SK-N-SH treated with all-trans-retinoic acid at 6 μM for 48 hours (cell line): ENCODE data around the gene CRELD2.
A peak's percentile ranks its signal among the peaks of the same experiment; 100 is the strongest.

Experiments
- ATAC-seq: fragments of 200-7000 bp; cut with Tn5 transposase; 3 replicates; pipeline ENCODE4 v1.9.1; 2020; ENCODE audit warnings: mild to moderate bottlenecking, moderate library complexity
- ARNTL ChIP-seq: fragments of 450-650 bp; formaldehyde crosslinking; IDR thresholded peaks from 2 replicates; pipeline ENCODE4 v1.5.0; 2020; ENCODE audit warnings: low read depth, mild to moderate bottlenecking, moderate library complexity, borderline replicate concordance
- BACH2 ChIP-seq: fragments of 250-450 bp; sonication (Bioruptor Pico); IDR thresholded peaks from 2 replicates; pipeline ENCODE4 v1.9.0; 2021; ENCODE audit warnings: mild to moderate bottlenecking, borderline replicate concordance
- CREB5 ChIP-seq: fragments of 250-450 bp; sonication (Bioruptor Pico); IDR thresholded peaks from 2 replicates; pipeline ENCODE4 v1.5.1; 2020; ENCODE audit warnings: low read depth, mild to moderate bottlenecking, moderate library complexity
- CSDC2 ChIP-seq: fragments of 250-450 bp; sonication (Bioruptor Pico); IDR thresholded peaks from 2 replicates; pipeline ENCODE4 v1.5.0; 2020; ENCODE audit warnings: mild to moderate bottlenecking, moderate library complexity
- ISL1 ChIP-seq: fragments of 250-450 bp; sonication (Bioruptor Pico); IDR thresholded peaks from 2 replicates; pipeline ENCODE4 v2.1.2; 2022; ENCODE audit warnings: mild to moderate bottlenecking, moderate library complexity
- OSR1 ChIP-seq: fragments of 250-450 bp; sonication (Bioruptor Pico); IDR thresholded peaks from 2 replicates; pipeline ENCODE4 v1.8.0; 2022; ENCODE audit warnings: moderate library complexity, mild to moderate bottlenecking, inconsistent platforms
- PATZ1 ChIP-seq: fragments of 250-450 bp; sonication (Bioruptor Pico); IDR thresholded peaks from 2 replicates; pipeline ENCODE4 v1.8.0; 2020; ENCODE audit warnings: mild to moderate bottlenecking, moderate library complexity, borderline replicate concordance
- POU6F1 ChIP-seq: fragments of 250-450 bp; sonication (Bioruptor Pico); IDR thresholded peaks from 2 replicates; pipeline ENCODE4 v1.8.0; 2021; ENCODE audit warnings: low read depth, mild to moderate bottlenecking, moderate library complexity, borderline replicate concordance
- RARB ChIP-seq: fragments of 250-450 bp; sonication (Bioruptor Pico); IDR thresholded peaks from 2 replicates; pipeline ENCODE4 v1.8.0; 2021; ENCODE audit warnings: mild to moderate bottlenecking, moderate library complexity
- SNAI2 ChIP-seq: fragments of 250-450 bp; sonication (Bioruptor Pico); IDR thresholded peaks from 2 replicates; pipeline ENCODE4 v1.5.0; 2020; ENCODE audit warnings: mild to moderate bottlenecking, moderate library complexity
- TCF4 ChIP-seq: fragments of 250-450 bp; sonication (Bioruptor Pico); IDR thresholded peaks from 2 replicates; pipeline ENCODE4 v1.8.0; 2021; ENCODE audit warnings: mild to moderate bottlenecking, moderate library complexity, borderline replicate concordance
- TOX ChIP-seq: fragments of 250-450 bp; sonication (Bioruptor Pico); IDR thresholded peaks from 2 replicates; pipeline ENCODE4 v1.8.0; 2021; ENCODE audit warnings: mild to moderate bottlenecking, moderate library complexity, borderline replicate concordance
- TSHZ2 ChIP-seq: fragments of 250-450 bp; sonication (Bioruptor Pico); IDR thresholded peaks from 2 replicates; pipeline ENCODE4 v1.5.0; 2020; ENCODE audit warnings: mild to moderate bottlenecking, moderate library complexity
- ZFP3 ChIP-seq: fragments of 250-450 bp; sonication (Bioruptor Pico); IDR thresholded peaks from 2 replicates; pipeline ENCODE4 v1.5.0; 2020; ENCODE audit warnings: mild to moderate bottlenecking, moderate library complexity
- ZFP30 ChIP-seq: fragments of 450-650 bp; formaldehyde crosslinking; IDR thresholded peaks from 2 replicates; pipeline ENCODE4 v1.5.0; 2022; ENCODE audit warnings: mild to moderate bottlenecking, moderate library complexity
- ZNF565 ChIP-seq: fragments of 450-650 bp; formaldehyde crosslinking; conservative IDR thresholded peaks from 2 replicates; pipeline ENCODE4 v1.5.0; 2020; ENCODE audit warnings: low read depth, mild to moderate bottlenecking, moderate library complexity
- ZNF8 ChIP-seq: fragments of 450-650 bp; formaldehyde crosslinking; IDR thresholded peaks from 2 replicates; pipeline ENCODE4 v1.5.0; 2020; ENCODE audit warnings: mild to moderate bottlenecking, moderate library complexity

Gene CRELD2

GRCh38 chr22:49927483-49928184 lies 9.2 kb downstream of the CRELD2 start:
- no peak for ATAC-seq

GRCh38 chr22:49928185-49928495 lies 9.7 kb downstream of the CRELD2 start:
- ATAC-seq = no peak

More at GRCh38 chr22:49927483-49928184, 9.2 kb downstream of the CRELD2 start:
- no peak for TF ChIP-seq BACH2 (CRISPR knock-in tag)
- no peak for TF ChIP-seq POU6F1 (CRISPR knock-in tag)
- no peak for TF ChIP-seq SNAI2 (CRISPR knock-in tag)
- TF ChIP-seq, all 23 proteins: peak for 0

GRCh38 chr22:49928555-49929210 lies 10.2 kb downstream of the CRELD2 start:
- TF ChIP-seq ZFP3 (CRISPR knock-in tag) (no peak), CSDC2 (no peak), BACH2 (CRISPR knock-in tag) (no peak), OSR1 (CRISPR knock-in tag) (no peak), ISL1 (CRISPR knock-in tag) (no peak), RARB (CRISPR knock-in tag) (no peak), ZNF8 (CRISPR knock-in tag) (no peak)
- ATAC-seq = no peak

More at GRCh38 chr22:49928185-49928495, 9.7 kb downstream of the CRELD2 start:
- TF ChIP-seq TCF4 (CRISPR knock-in tag) (no peak), TSHZ2 (CRISPR knock-in tag) (no peak), PATZ1 (CRISPR knock-in tag) (no peak), CSDC2 (no peak), ZNF565 (CRISPR knock-in tag) (no peak)

GRCh38 chr22:49929211-49929979 lies 11.0 kb downstream of the CRELD2 start:
- peak; percentile 87 for ATAC-seq
- TF ChIP-seq SNAI2 (CRISPR knock-in tag) (peak; percentile 35; the same call in 1 of the 2 replicates), ARNTL (no peak), ZFP30 (CRISPR knock-in tag) (no peak), CREB5 (CRISPR knock-in tag) (no peak), TOX (CRISPR knock-in tag) (no peak)
